Measurements from ENCODE around the gene C17orf100. TPM values are rescaled to one million over a fixed set of nuclear protein-coding genes. Genes with fewer than 3 reads are reported as not detected.

The C17orf100 gene
- total RNA-seq, 4 donors from 2014 or later = 0.50 to 1.5 (median 0.84) TPM

DNA sequence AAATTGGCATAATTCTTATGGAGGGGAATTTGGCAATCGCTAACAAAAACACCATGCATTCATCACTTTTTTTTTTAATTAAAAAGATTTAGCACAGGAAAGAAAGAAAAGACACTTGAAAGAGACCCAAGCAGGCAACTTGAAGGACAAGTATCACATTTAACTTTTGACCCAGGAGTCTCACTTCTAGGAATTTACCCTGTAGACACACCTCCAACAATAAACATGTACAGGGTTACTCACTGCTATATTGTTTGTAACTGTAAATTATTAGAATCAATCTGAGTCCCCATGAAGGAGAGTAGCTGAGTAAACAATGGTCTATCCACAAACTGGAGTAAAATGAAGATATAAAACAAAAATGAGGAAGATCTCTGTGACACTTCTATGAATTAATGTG lies 21.2 kb upstream of the C17orf100 start:
- intact Hi-C loops (cut with DNase I) = no loop called here
- Histone ChIP-seq H3K36me3 (peaks cover 27 to 92% (median 58%) of the 10 kb centered on the region in 4 donors), H3K27me3 (no peaks in the 10 kb centered on the region), H3K27ac (replicated peaks in 1 of 4) (no peak overlapping the region), H3K9me3 (no peaks in the 10 kb centered on the region), H3K4me1 (no peaks in the 10 kb centered on the region), H3K4me3 (no peak overlapping the region)
- TF ChIP-seq POLR2AphosphoS5 (IDR thresholded peaks at IDR 0.05) (no peak), EP300 (IDR thresholded peaks at IDR 0.05) (no peak), POLR2A (IDR thresholded peaks at IDR 0.05; ENCODE audit: low read depth) (no peak)
- TF ChIP-seq, protein P1, sequence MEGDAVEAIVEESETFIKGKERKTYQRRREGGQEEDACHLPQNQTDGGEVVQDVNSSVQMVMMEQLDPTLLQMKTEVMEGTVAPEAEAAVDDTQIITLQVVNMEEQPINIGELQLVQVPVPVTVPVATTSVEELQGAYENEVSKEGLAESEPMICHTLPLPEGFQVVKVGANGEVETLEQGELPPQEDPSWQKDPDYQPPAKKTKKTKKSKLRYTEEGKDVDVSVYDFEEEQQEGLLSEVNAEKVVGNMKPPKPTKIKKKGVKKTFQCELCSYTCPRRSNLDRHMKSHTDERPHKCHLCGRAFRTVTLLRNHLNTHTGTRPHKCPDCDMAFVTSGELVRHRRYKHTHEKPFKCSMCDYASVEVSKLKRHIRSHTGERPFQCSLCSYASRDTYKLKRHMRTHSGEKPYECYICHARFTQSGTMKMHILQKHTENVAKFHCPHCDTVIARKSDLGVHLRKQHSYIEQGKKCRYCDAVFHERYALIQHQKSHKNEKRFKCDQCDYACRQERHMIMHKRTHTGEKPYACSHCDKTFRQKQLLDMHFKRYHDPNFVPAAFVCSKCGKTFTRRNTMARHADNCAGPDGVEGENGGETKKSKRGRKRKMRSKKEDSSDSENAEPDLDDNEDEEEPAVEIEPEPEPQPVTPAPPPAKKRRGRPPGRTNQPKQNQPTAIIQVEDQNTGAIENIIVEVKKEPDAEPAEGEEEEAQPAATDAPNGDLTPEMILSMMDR (IDR thresholded peaks at IDR 0.05) = no peak
- WGBS = 100% methylated on average over 1 of the region's 1 CpG
- no peak for DNase-seq (ENCODE audit: extremely low spot score)

DNA sequence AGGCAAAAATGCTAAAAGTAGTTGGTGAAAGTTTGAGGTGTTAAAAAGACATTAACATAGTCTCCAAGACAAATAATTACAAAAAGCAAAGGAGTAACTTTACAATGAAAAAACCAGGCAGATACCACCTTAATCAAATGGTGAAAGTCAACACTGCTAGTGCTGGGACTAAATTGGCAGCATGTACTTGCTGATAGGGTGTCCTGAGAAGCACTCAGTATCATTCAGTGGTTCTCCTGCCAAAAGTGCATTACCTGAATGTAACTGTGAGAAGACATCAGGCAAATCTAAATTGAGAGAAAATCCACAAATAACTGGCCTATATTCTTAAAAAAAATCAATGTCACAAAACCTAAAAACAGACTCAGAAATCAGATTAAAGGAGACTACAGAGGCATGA lies 19.0 kb upstream of the C17orf100 start:
- DNase-seq (ENCODE audit: extremely low spot score) = no peak
- Histone ChIP-seq H3K9me3 (no peaks in the 10 kb centered on the region), H3K4me1 (peaks cover 0 to 7% (median under 1%) of the 10 kb centered on the region in 4 donors), H3K27me3 (no peaks in the 10 kb centered on the region), H3K4me3 (no peak overlapping the region), H3K36me3 (peaks cover 21 to 72% (median 43%) of the 10 kb centered on the region in 4 donors), H3K27ac (replicated peaks in 1 of 4) (no peak overlapping the region)
- TF ChIP-seq EP300 (IDR thresholded peaks at IDR 0.05) (no peak), POLR2A (IDR thresholded peaks at IDR 0.05; ENCODE audit: low read depth) (no peak), POLR2AphosphoS5 (IDR thresholded peaks at IDR 0.05) (no peak)
- TF ChIP-seq, protein P1 (IDR thresholded peaks at IDR 0.05) = no peak
- intact Hi-C loops (cut with DNase I) = no loop called here

DNA sequence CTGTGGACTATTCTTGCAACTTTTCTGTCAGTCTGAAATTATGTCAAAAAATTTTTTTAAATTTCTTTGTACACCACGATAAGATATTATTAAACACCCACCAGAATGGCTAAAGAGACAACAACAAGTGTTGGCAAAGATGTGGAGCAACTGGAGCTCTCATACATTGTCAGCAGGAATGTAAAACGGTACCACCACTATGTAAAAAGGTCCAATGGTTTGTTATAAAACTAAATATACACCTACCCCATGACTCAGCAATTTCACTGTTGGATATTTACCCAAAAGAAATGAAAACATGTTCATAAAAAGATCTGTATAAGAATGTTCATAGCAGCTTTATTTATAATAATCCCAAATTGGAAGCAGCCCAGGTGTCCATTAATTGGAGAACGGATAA lies 18.3 kb upstream of the C17orf100 start:
- WGBS = 93% methylated on average over 3 of the region's 3 CpGs
- H3K9me3 ChIP-seq = no peaks in the 10 kb centered on the region
- DNase-seq (ENCODE audit: extremely low spot score) = no peak
- no peaks in the 10 kb centered on the region for H3K27me3 ChIP-seq
- H3K4me1 ChIP-seq = peaks cover 0 to 14% (median 5%) of the 10 kb centered on the region in 4 donors
- no peak overlapping the region for H3K27ac ChIP-seq (replicated peaks in 1 of 4)
- peaks cover 17 to 65% (median 36%) of the 10 kb centered on the region in 4 donors for H3K36me3 ChIP-seq
- no peak overlapping the region for H3K4me3 ChIP-seq
- intact Hi-C loops (cut with DNase I) = no loop called here
- TF ChIP-seq EP300 (IDR thresholded peaks at IDR 0.05) = no peak
- TF ChIP-seq POLR2A (IDR thresholded peaks at IDR 0.05; ENCODE audit: low read depth) = no peak
- TF ChIP-seq POLR2AphosphoS5 (IDR thresholded peaks at IDR 0.05) = no peak
- TF ChIP-seq, protein P1 (IDR thresholded peaks at IDR 0.05) = no peak

DNA sequence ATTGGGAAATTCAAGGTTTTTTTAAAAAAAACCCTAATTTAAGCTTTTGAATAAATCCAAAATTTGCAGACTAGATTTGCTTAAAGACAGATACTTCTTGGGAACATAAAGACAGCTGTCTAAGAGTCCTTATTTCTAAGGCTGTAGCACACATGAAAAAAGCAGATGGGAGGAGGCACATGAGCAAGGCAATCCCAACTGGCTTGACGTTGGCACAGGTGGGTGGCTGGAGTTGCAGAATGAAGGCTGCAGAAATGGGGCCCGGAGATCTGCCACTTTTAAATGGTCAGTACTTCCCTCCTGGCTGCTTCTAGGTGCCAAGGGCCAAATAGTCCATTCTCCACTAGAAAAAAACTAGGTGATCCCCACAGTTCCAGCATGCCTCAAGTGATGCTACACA lies 15.5 kb upstream of the C17orf100 start:
- H3K4me3 ChIP-seq = no peak overlapping the region
- intact Hi-C loops (cut with DNase I) = no loop called here
- no peak overlapping the region for H3K27ac ChIP-seq (replicated peaks in 1 of 4)
- H3K4me1 ChIP-seq = peaks cover 13 to 33% (median 20%) of the 10 kb centered on the region in 4 donors
- peaks cover 13 to 40% (median 26%) of the 10 kb centered on the region in 4 donors for H3K36me3 ChIP-seq
- H3K9me3 ChIP-seq = no peaks in the 10 kb centered on the region
- 64% methylated on average over 2 of the region's 2 CpGs for WGBS
- TF ChIP-seq POLR2AphosphoS5 (IDR thresholded peaks at IDR 0.05) = no peak
- no peak for TF ChIP-seq EP300 (IDR thresholded peaks at IDR 0.05)
- TF ChIP-seq, protein P1 (IDR thresholded peaks at IDR 0.05) = no peak
- TF ChIP-seq POLR2A (IDR thresholded peaks at IDR 0.05; ENCODE audit: low read depth) = no peak
- no peaks in the 10 kb centered on the region for H3K27me3 ChIP-seq
- DNase-seq (ENCODE audit: extremely low spot score) = no peak
